ENCODE results near the gene ERBB4.

- no peak for TF ChIP-seq CTCF (IDR thresholded peaks at IDR 0.05; ENCODE audit: low read depth, low read length, poor library complexity, severe bottlenecking)
- TF ChIP-seq EZH2phosphoT487 (IDR thresholded peaks at IDR 0.05; ENCODE audit: borderline replicate concordance, low read length), result no peak
Observed at GRCh38 chr2:212556296-212556695, 17.7 kb upstream of the ERBB4 start.

All from DOHH2 (cell line).